Psoas muscle (tissue), 8 donors: Measurements from ENCODE around the gene KIAA1671. TPM values are rescaled to one million over a fixed set of nuclear protein-coding genes. Genes with fewer than 3 reads are reported as not detected.

Experiments used
- ATAC-seq, 4 donors: fragments of 200-7000 bp; cut with Tn5 transposase; one replicate each; pipeline ENCODE4 v1.9.1; 2020; ENCODE audit warnings: moderate library complexity in 3 of 4, mild to moderate bottlenecking in 2 of 4
- DNase-seq, 2 donors: peaks; one replicate each; pipeline ENCODE4 v3.0.0-alpha.2; 2020
- H3K27ac ChIP-seq: fragments of 200-600 bp; one replicate; pipeline ENCODE4 v1.8.0; 2022
- H3K27me3 ChIP-seq, 3 donors: fragments of 200-600 bp in 1 of 3; one replicate each; pipeline versions ENCODE4 v1.6.1 to v1.8.0; 2013 to 2022; ENCODE audit warnings: low read length in 2 of 3, mild to moderate bottlenecking in 2 of 3, moderate library complexity in 1 of 3; ENCODE audit not compliant: insufficient read depth in 3 of 3
- H3K36me3 ChIP-seq, 2 donors: fragments of 200-600 bp in 1 of 2; one replicate each; pipeline versions ENCODE4 v1.6.1 to v1.8.0; 2013 to 2022; ENCODE audit warnings: low read depth in 1 of 2, mild to moderate bottlenecking in 1 of 2, moderate library complexity in 1 of 2; ENCODE audit not compliant: insufficient read depth in 1 of 2
- H3K4me1 ChIP-seq: fragments of 200-600 bp; one replicate; pipeline ENCODE4 v1.8.0; 2022
- H3K4me3 ChIP-seq: fragments of 200-600 bp; one replicate; pipeline ENCODE4 v1.8.0; 2022; ENCODE audit warnings: mild to moderate bottlenecking
- H3K9me3 ChIP-seq: fragments of 200-600 bp; one replicate; pipeline ENCODE4 v1.8.0; 2022
- CTCF ChIP-seq: fragments of 200-600 bp; IDR thresholded peaks from one replicate; pipeline ENCODE4 v1.8.0; 2022; ENCODE audit warnings: antibody characterized with exemption
- WGBS, 3 donors: extraction: QIAGEN DNeasy Blood & Tissue Kit; methylation state at CpG; one replicate each; pipeline versions ENCODE4 v1.1.6 to v1.1.7; 2013; 5-methylcytosine and 5-hydroxymethylcytosine counted together
- intact Hi-C, 2 donors: fragments of 100-400 bp; cut with DNase I; formaldehyde crosslinking; loops; one replicate each; pipeline versions ENCODE4 v1.11.0 to v1.14.2; 2022
- polyA plus RNA-seq, 3 donors: library from polyadenylated mRNA; stranded (reverse); fragments of 200-250 nt; gene quantifications; one replicate each; pipeline ENCODE4 v1.2.3, GENCODE V29; 2013
- total RNA-seq, 4 donors: library from RNA; stranded (reverse); fragmentation: NEBNext Ultra II Directional in 2 of 4; extraction: Animal tissue kit (Norgen Biotek cat#: 25700) in 2 of 4; gene quantifications; one replicate each; pipeline versions ENCODE4 v1.2.1 to v1.2.4, GENCODE V29; 2021 to 2023
- donor health status: healthy with polysubstance abuse.
- donor health status: DM: no; HTN: no; CAD: no; lungs with moderate emphysema.
- donor health status: Bipolar disorder and iron deficiency.
- donor health status: healthy.
- donor health status: DM: yes; HTN: yes; CAD: no.
- donor health status: DM: no; HTN: no; CAD: no.
- donor health status: DM: no; HTN: no; CAD: no.
- donor health status: DM: yes; HTN: yes; CAD: no.

The KIAA1671 gene
- total and polyA plus RNA-seq, 7 donors: 1.9 to 56.9 (median 15.8) TPM

DNA sequence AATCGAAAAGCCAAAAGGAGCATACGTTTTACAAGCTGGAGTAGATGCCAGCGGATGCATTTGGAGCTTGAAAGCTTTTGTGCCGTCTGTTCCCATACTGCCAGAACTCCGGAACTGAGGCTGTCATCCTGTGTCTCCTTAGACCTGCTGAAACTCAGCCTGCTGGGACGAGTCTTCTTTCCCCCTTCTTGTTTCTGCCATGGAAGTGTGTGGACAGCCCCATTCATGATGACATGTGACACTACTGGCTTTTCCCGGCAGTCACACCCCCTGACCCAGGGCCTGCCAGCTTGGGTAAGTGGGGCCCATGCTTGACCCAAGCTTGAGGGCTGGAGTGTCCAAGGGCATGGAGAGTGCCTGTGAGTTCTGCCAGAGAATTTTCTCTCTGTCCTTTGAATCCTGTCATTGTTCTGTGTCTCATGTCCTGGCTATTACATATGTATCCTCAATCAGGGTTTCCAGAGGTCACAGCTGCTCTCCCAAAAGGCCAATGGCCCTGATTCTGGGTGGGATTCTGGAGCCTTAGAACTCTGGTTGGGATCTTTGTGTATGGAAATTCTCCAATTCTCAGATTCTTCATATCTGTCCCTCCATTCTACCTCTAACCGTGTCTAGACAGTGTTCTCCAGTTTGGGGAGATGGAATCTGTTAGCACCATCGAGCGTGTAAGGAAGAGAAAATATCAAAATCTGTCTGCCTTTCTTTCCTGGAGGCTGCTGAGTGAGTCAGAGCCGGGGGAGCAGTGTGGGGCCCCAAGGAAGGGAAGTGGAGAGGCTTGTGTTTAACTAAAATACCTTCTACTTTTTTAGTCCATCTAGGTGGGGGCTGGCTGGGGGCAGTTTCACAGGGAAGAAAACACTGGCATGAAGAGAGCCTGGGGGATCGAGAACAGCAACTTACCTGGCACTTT, 73.2 kb downstream of the KIAA1671 start:
- DNase-seq (no peak), ATAC-seq (peak in 3 of 4 donors; percentile 30 to 46 (median 44))

DNA sequence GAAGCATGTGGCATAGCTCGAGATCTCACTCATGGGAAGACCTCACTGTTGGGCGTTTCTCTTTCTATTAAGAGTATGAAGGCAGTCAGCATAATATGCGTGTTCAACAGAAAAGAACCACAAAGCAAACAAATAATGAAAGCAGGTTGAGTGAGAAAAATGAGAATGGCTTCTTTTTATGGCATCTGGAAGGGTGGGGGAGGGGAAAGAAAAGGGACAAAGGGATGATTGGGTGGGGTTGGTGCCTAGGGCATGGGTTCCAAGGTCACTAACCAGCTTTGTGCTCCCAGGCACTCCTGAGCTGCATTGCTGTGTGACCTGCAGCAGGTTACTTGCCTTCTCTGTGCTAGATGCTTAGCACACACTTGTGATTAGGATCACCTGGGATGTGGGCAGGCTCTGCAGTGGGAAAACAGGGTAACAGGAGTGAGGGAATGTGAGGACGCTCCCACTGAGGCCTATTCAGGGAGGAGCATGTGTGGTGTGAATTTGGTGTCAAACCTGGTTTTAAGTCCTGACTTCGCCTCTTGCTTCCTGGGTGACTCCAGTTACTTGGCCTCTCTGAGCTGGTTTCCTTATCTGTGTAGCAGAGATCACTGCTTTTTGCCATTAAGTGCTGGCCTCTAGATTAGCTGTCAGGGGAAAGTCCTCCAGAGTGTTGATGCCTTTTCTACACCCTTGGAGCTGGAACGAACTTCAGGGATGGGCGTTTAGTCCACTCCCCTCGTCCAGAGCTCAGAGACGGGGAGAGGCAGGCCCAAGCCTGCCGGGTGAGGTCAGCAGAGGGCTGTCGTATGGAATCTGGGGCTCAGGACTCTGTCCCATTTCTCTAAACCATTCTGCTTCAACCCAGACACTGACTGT, 74.8 kb downstream of the KIAA1671 start:
- no peak for ATAC-seq
- Histone ChIP-seq H3K4me1 (peaks cover 5% of the 10 kb centered on the region), H3K27ac (no peak overlapping the region), H3K9me3 (no peaks in the 10 kb centered on the region), H3K4me3 (no peak overlapping the region), H3K36me3 (no peaks in the 10 kb centered on the region), H3K27me3 (peaks cover 0 to 5% (median 0%) of the 10 kb centered on the region in 3 donors)
- intact Hi-C loops: loop anchor here in 1 of 2 donors (5.0 kb wide), 1 partner anchor 75 kb away; the partner anchor contains the start of gene KIAA1671
- no peak for TF ChIP-seq CTCF
- 78 to 86% (median 78%) methylated on average over 11 of the region's 11 CpGs for WGBS, 3 donors
- DNase-seq: no peak

More for the DNA sequence above, 73.2 kb downstream of the KIAA1671 start:
- Histone ChIP-seq H3K4me3 (no peak overlapping the region), H3K4me1 (peaks cover 5% of the 10 kb centered on the region), H3K36me3 (no peaks in the 10 kb centered on the region), H3K9me3 (no peaks in the 10 kb centered on the region), H3K27ac (peak overlapping the region; percentile 41), H3K27me3 (peaks cover 0 to 5% (median under 1%) of the 10 kb centered on the region in 3 donors)
- WGBS, 3 donors: 35 to 46% (median 41%) methylated on average over 12 of the region's 12 CpGs
- intact Hi-C loops: loop anchor here in 1 of 2 donors (5.0 kb wide), 1 partner anchor 73 kb away; the partner anchor contains the start of gene KIAA1671
- TF ChIP-seq CTCF: no peak

- Histone ChIP-seq H3K27ac (no peak overlapping the region), H3K36me3 (no peaks in the 10 kb centered on the region), H3K4me3 (no peak overlapping the region), H3K4me1 (peaks cover 5% of the 10 kb centered on the region), H3K9me3 (no peaks in the 10 kb centered on the region), H3K27me3 (peaks cover 0 to 3% (median 0%) of the 10 kb centered on the region in 3 donors)
- peak; percentile 23 for TF ChIP-seq CTCF
- ATAC-seq: no peak
- DNase-seq: peak; percentile 25 to 58
- 81% methylated on average over 42 to 45 of the region's 45 CpGs for WGBS, 3 donors
- intact Hi-C loops: loop anchor here in 1 of 2 donors (5.0 kb wide), 1 partner anchor 76 kb away; the partner anchor contains the start of gene KIAA1671
Observed at GRCh38 chr22:25027959-25028840, 75.7 kb downstream of the KIAA1671 start.

GRCh38 chr22:25028841-25029141, 76.3 kb downstream of the KIAA1671 start:
- H3K9me3 ChIP-seq: no peaks in the 10 kb centered on the region
- no peak overlapping the region for H3K4me3 ChIP-seq
- H3K4me1 ChIP-seq: peaks cover 5% of the 10 kb centered on the region
- 72 to 83% (median 79%) methylated on average over 9 of the region's 9 CpGs for WGBS, 3 donors
- no peak for TF ChIP-seq CTCF
- H3K36me3 ChIP-seq: no peaks in the 10 kb centered on the region
- DNase-seq (no peak), ATAC-seq (no peak)
- H3K27ac ChIP-seq: no peak overlapping the region
- peaks cover 0 to 3% (median 0%) of the 10 kb centered on the region in 3 donors for H3K27me3 ChIP-seq
- intact Hi-C loops: loop anchor here in 1 of 2 donors (5.0 kb wide), 1 partner anchor 76 kb away; the partner anchor contains the start of gene KIAA1671
